ENCODE results near the gene HOXC6.
"Not testable (repeated sequence)": the region's sequence is repeated elsewhere in the genome, so short reads cannot be mapped to it uniquely, and the experiment has no call there.

The HOXC6 gene

GRCh38 chr12:54075974-54076373, 47.7 kb downstream of the HOXC6 start:
- no peak overlapping the region for H3K27ac ChIP-seq
- DNase-seq (ENCODE audit: low read depth, low spot score): no peak

GRCh38 chr12:54077843-54078242, 49.6 kb downstream of the HOXC6 start:
- H3K27ac ChIP-seq; DNase-seq (ENCODE audit: low read depth, low spot score): not testable (repeated sequence)

GRCh38 chr12:54079115-54079514, 50.9 kb downstream of the HOXC6 start:
- not testable (repeated sequence) for H3K27ac ChIP-seq; DNase-seq (ENCODE audit: low read depth, low spot score)

Measured in epithelial cell of prostate (primary cell).